SK-N-SH (cell line): Measurements from ENCODE around the gene IFNA5. TPM values are rescaled to one million over a fixed set of nuclear protein-coding genes. Genes with fewer than 3 reads are reported as not detected.

ENCODE experiments used
- CTCF ChIA-PET: fragments of 300-600, 350-600 bp; formaldehyde crosslinking; extraction: SDS; loops from one replicate; lab custom pipeline; 2021; lab: Yijun Ruan, JAX
- POLR2A ChIA-PET: fragments of 350-600 bp; sonication (Branson Sonifier 250); formaldehyde crosslinking; extraction: SDS; loops from one replicate; lab custom pipeline; 2020; ENCODE audit warnings: antibody characterized with exemption, inconsistent platforms; lab: Yijun Ruan, JAX
- DNase-seq: peaks from one replicate; pipeline ENCODE4 v3.0.0; 2012
- H2AFZ ChIP-seq: fragments of 200-600 bp; sonication (generic); 2 replicates; pipeline ENCODE4 v1.8.1; 2016; ENCODE audit warnings: antibody characterized with exemption, mild to moderate bottlenecking, low read depth
- H3F3A ChIP-seq: fragments of 200-600 bp; sonication (generic); replicated peaks from 2 replicates; pipeline ENCODE3; 2016; ENCODE audit warnings: antibody characterized with exemption, mild to moderate bottlenecking; ENCODE audit not compliant: insufficient read depth
- H3K27ac ChIP-seq, 2 experiments: fragments of 200-500 bp in 1 of 2; fragments of 200-600 bp in 1 of 2; sonication (Bioruptor generic) in 1 of 2; sonication (generic), shearing (Covaris generic) in 1 of 2; 2 replicates each; pipeline versions ENCODE4 v1.5.1 to v1.6.1; 2014 to 2016; ENCODE audit warnings: low read depth in 2 of 2, inconsistent platforms in 1 of 2, low read length in 1 of 2, mild to moderate bottlenecking in 1 of 2, mixed read lengths in 1 of 2
- H3K27me3 ChIP-seq: fragments of 200-600 bp; sonication (generic), shearing (Covaris generic); 2 replicates; pipeline ENCODE4 v1.6.1; 2016; ENCODE audit warnings: mixed run types; ENCODE audit not compliant: insufficient read depth
- H3K36me3 ChIP-seq, 2 experiments: fragments of 200-500 bp in 1 of 2; fragments of 200-600 bp in 1 of 2; sonication (Bioruptor generic) in 1 of 2; sonication (generic) in 1 of 2; replicated peaks in 1 of 2; 2 replicates each; pipeline versions ENCODE3 to v1.5.1; 2014 to 2016; ENCODE audit warnings: low read length in 1 of 2, mild to moderate bottlenecking in 1 of 2; ENCODE audit not compliant: insufficient read depth in 2 of 2, control insufficient read depth in 1 of 2
- H3K4me1 ChIP-seq, 2 experiments: fragments of 200-500 bp in 1 of 2; fragments of 200-600 bp in 1 of 2; sonication (Bioruptor generic) in 1 of 2; sonication (generic), shearing (Covaris generic) in 1 of 2; 2 replicates each; pipeline versions ENCODE4 v1.5.1 to v1.6.1; 2014 to 2016; ENCODE audit warnings: low read depth in 1 of 2, low read length in 1 of 2, mixed run types in 1 of 2; ENCODE audit not compliant: insufficient read depth in 2 of 2, control insufficient read depth in 1 of 2
- H3K4me2 ChIP-seq: fragments of 200-600 bp; sonication (generic), shearing (Covaris generic); 2 replicates; pipeline ENCODE4 v1.6.1; 2017; ENCODE audit warnings: mixed run types
- H3K4me3 ChIP-seq, 2 experiments: fragments of 200-500 bp in 1 of 2; fragments of 200-600 bp in 1 of 2; sonication (Bioruptor generic) in 1 of 2; sonication (generic), shearing (Covaris generic) in 1 of 2; 2 replicates each; pipeline versions ENCODE4 v1.5.1 to v1.8.1; 2014 to 2016; ENCODE audit warnings: low read depth in 2 of 2, inconsistent platforms in 1 of 2, low read length in 1 of 2, mild to moderate bottlenecking in 1 of 2, mixed read lengths in 1 of 2, moderate library complexity in 1 of 2
- H3K79me2 ChIP-seq: fragments of 200-600 bp; sonication (generic); 2 replicates; pipeline ENCODE4 v1.8.1; 2017; ENCODE audit warnings: mild to moderate bottlenecking; ENCODE audit not compliant: insufficient read depth
- H3K9ac ChIP-seq: fragments of 200-600 bp; sonication (generic); 2 replicates; pipeline ENCODE4 v1.6.1; 2017; ENCODE audit warnings: mixed run types
- H3K9me2 ChIP-seq: fragments of 200-600 bp; sonication (generic); 2 replicates; pipeline ENCODE4 v1.6.1; 2017; ENCODE audit warnings: mixed run types
- H3K9me3 ChIP-seq: fragments of 200-600 bp; sonication (generic); 2 replicates; pipeline ENCODE4 v1.6.1; 2017; ENCODE audit warnings: mixed run types, mild to moderate bottlenecking, moderate library complexity
- H4K20me1 ChIP-seq: fragments of 200-600 bp; sonication (generic); 2 replicates; pipeline ENCODE4 v1.6.1; 2017; ENCODE audit warnings: mild to moderate bottlenecking, mixed run types; ENCODE audit not compliant: insufficient read depth
- CHD2 ChIP-seq: fragments of 150-350 bp; IDR thresholded peaks from 2 replicates; pipeline ENCODE4 v1.6.1; 2018; ENCODE audit warnings: low read length; ENCODE audit not compliant: partially characterized antibody
- ELF1 ChIP-seq: IDR thresholded peaks from 2 replicates; pipeline ENCODE4 v1.4.0; 2012
- EZH2phosphoT487 ChIP-seq: fragments of 200-600 bp; sonication (generic); IDR thresholded peaks from 2 replicates; pipeline ENCODE4 v1.6.1; 2017; ENCODE audit warnings: low read depth, mixed run types, mild to moderate bottlenecking, antibody characterized with exemption, moderate library complexity, borderline replicate concordance
- FOSL2 ChIP-seq: IDR thresholded peaks from 2 replicates; pipeline ENCODE4 v1.4.0; 2012; ENCODE audit warnings: low read depth, mild to moderate bottlenecking, moderate library complexity, borderline replicate concordance
- GABPA ChIP-seq: IDR thresholded peaks from 2 replicates; pipeline ENCODE4 v1.4.0; 2012; ENCODE audit warnings: low read depth, mild to moderate bottlenecking
- JUND ChIP-seq: IDR thresholded peaks from 2 replicates; pipeline ENCODE4 v1.4.0; 2012
- MEF2A ChIP-seq: IDR thresholded peaks from 2 replicates; pipeline ENCODE4 v1.4.0; 2012; ENCODE audit warnings: low read depth, borderline replicate concordance
- MXI1 ChIP-seq: IDR thresholded peaks from 2 replicates; pipeline ENCODE4 v1.6.1; 2012; ENCODE audit warnings: mild to moderate bottlenecking, low read depth, low read length, improper control_type of control experiment
- NFIC ChIP-seq: IDR thresholded peaks from 2 replicates; pipeline ENCODE4 v1.4.0; 2012; ENCODE audit warnings: borderline replicate concordance
- NRF1 ChIP-seq: IDR thresholded peaks from 2 replicates; pipeline ENCODE4 v1.6.1; 2012; ENCODE audit warnings: low read depth, mild to moderate bottlenecking, low read length
- RCOR1 ChIP-seq: fragments of 150-350 bp; IDR thresholded peaks from 2 replicates; pipeline ENCODE4 v1.6.1; 2017; ENCODE audit warnings: antibody characterized with exemption, low read length
- SIN3A ChIP-seq: IDR thresholded peaks from 2 replicates; pipeline ENCODE4 v1.6.1; 2012; ENCODE audit warnings: low read depth, mild to moderate bottlenecking, low read length, moderate library complexity, borderline replicate concordance
- SMC3 ChIP-seq: IDR thresholded peaks from 2 replicates; pipeline ENCODE4 v1.6.1; 2012; ENCODE audit warnings: low read depth, low read length, improper control_type of control experiment
- TEAD4 ChIP-seq: IDR thresholded peaks from 2 replicates; pipeline ENCODE4 v1.4.0; 2012; ENCODE audit warnings: mild to moderate bottlenecking, borderline replicate concordance; ENCODE audit not compliant: insufficient read depth
- YY1 ChIP-seq: IDR thresholded peaks from 2 replicates; pipeline ENCODE4 v1.4.0; 2012; ENCODE audit warnings: low read depth, mild to moderate bottlenecking
- WGBS: methylation state at CpG from one replicate; pipeline ENCODE4 v1.1.6; 2017; ENCODE audit warnings: low lambda C conversion rate; 5-methylcytosine and 5-hydroxymethylcytosine counted together
- polyA plus RNA-seq, 3 experiments: library from polyadenylated mRNA; depleted of rRNA; stranded (reverse); fragments of >200 nt; gene quantifications; 2 replicates each; pipeline ENCODE4 v1.2.3, GENCODE V29; 2012
- TF ChIP-seq, protein P1 (sequence below): IDR thresholded peaks from 2 replicates; pipeline ENCODE4 v1.6.1; 2012; ENCODE audit warnings: mild to moderate bottlenecking, low read depth, low read length, moderate library complexity
- TF ChIP-seq, protein P2 (sequence below): fragments of 200-600 bp; sonication (generic); IDR thresholded peaks from 2 replicates; pipeline ENCODE4 v1.6.1; 2017; ENCODE audit warnings: antibody characterized with exemption, mild to moderate bottlenecking, moderate library complexity
- TF ChIP-seq, protein P3 (sequence below): IDR thresholded peaks from 2 replicates; pipeline ENCODE4 v1.4.0; 2012; ENCODE audit warnings: low read depth, borderline replicate concordance

Gene IFNA5
- polyA plus RNA-seq (2012; rRNA removed): not detected in 2 replicates
- polyA plus RNA-seq (2012; cell fraction: cytosol; rRNA removed): not detected in 2 replicates
- 0.07 TPM in 1 of 2 replicates, not detected in the other for polyA plus RNA-seq (2012; cell fraction: nucleus; rRNA removed)

DNA sequence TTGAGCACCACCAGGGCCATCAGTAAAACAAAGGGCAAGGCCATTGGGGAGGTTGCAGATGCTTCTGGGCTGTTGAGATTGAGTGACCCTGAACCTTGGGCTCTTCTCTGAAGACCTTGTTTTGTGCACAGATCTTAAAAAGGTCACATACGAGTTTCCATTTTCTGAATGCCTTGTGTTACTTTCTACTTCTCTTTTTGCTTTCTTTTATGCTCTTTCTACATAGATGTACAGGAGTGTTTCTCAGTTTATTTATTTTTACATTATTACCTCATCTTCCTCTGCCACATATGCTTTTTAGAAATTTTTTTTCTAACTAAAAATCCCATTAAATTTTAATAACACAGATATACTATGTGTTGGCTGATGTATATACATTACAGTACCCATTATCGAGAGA is at the start of gene IFNA5:
TSS of gene IFNA5 (minus strand) at position 101 of the 400 bp plus-strand sequence. CDS start at position 44, 57 bp downstream.
- H3F3A ChIP-seq: no peaks in the 10 kb centered on the region
- POLR2A ChIA-PET: no interaction called here
- H3K36me3 ChIP-seq: no peaks in the 10 kb centered on the region
- no peaks in the 10 kb centered on the region for H3K9me2 ChIP-seq
- TF ChIP-seq EZH2phosphoT487: no peak
- TF ChIP-seq, protein P1, sequence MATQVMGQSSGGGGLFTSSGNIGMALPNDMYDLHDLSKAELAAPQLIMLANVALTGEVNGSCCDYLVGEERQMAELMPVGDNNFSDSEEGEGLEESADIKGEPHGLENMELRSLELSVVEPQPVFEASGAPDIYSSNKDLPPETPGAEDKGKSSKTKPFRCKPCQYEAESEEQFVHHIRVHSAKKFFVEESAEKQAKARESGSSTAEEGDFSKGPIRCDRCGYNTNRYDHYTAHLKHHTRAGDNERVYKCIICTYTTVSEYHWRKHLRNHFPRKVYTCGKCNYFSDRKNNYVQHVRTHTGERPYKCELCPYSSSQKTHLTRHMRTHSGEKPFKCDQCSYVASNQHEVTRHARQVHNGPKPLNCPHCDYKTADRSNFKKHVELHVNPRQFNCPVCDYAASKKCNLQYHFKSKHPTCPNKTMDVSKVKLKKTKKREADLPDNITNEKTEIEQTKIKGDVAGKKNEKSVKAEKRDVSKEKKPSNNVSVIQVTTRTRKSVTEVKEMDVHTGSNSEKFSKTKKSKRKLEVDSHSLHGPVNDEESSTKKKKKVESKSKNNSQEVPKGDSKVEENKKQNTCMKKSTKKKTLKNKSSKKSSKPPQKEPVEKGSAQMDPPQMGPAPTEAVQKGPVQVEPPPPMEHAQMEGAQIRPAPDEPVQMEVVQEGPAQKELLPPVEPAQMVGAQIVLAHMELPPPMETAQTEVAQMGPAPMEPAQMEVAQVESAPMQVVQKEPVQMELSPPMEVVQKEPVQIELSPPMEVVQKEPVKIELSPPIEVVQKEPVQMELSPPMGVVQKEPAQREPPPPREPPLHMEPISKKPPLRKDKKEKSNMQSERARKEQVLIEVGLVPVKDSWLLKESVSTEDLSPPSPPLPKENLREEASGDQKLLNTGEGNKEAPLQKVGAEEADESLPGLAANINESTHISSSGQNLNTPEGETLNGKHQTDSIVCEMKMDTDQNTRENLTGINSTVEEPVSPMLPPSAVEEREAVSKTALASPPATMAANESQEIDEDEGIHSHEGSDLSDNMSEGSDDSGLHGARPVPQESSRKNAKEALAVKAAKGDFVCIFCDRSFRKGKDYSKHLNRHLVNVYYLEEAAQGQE: no peak
- no peak for TF ChIP-seq SMC3
- TF ChIP-seq, all 33 proteins: peak for 0
- Histone ChIP-seq H3K4me1 (no peaks in the 10 kb centered on the region), H3K4me2 (no peak within 1 kb of the TSS), H3K79me2 (no peaks in the 10 kb centered on the region), H3K4me3 (no peak within 1 kb of the TSS), H4K20me1 (no peaks in the 10 kb centered on the region), H3K9ac (no peak within 1 kb of the TSS), H3K9me3 (no peaks in the 10 kb centered on the region), H3K27ac (no peak within 1 kb of the TSS), H3K27me3 (no peaks in the 10 kb centered on the region; the same call in 1 of the 2 replicates), H2AFZ (no peak within 1 kb of the TSS)
- no peak for DNase-seq
- 5% methylated on average over 2 of the region's 2 CpGs for WGBS
- CTCF ChIA-PET: no interaction called here

DNA sequence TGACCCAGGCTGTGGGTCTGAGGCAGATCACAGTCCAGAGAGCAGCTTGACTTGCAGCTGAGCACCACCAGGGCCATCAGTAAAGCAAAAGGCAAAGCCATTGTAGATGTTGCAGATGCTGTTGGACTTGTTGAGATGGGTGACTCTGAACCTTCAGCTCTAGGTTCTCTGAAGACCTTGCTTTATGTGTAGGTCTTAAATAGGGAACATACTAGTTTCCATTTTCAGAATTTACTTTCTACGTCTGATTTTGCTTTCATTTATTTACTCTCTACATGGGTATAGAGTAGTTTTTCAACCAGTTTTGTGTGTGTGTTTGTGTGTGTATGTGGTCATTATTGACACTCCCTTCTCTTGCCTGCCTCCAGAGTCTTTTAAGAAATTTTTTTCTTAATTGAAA is 45.7 kb upstream of the IFNA5 start, which contains the start of gene IFNA6:
TSS of gene IFNA6 (minus strand) at position 101 of the 400 bp plus-strand sequence. CDS start at position 101, 0 bp downstream.
- POLR2A ChIA-PET: no interaction called here
- whole genome bisulfite sequencing: 10% methylated on average over 1 of the region's 1 CpG
- no peaks in the 10 kb centered on the region for H4K20me1 ChIP-seq
- H3K79me2 ChIP-seq: no peaks in the 10 kb centered on the region
- H3K4me1 ChIP-seq: no peaks in the 10 kb centered on the region
- H3F3A ChIP-seq: no peaks in the 10 kb centered on the region
- no peaks in the 10 kb centered on the region for H3K9me3 ChIP-seq
- no peaks in the 10 kb centered on the region; the same call in 1 of the 2 replicates for H3K27me3 ChIP-seq
- H3K36me3 ChIP-seq: no peaks in the 10 kb centered on the region
- no peak within 1 kb of the TSS for H3K9ac ChIP-seq
- DNase-seq: no peak
- no peak within 1 kb of the TSS for H3K27ac ChIP-seq
- H3K9me2 ChIP-seq: no peaks in the 10 kb centered on the region
- CTCF ChIA-PET: no interaction called here
- H2AFZ ChIP-seq: no peak within 1 kb of the TSS
- no peak within 1 kb of the TSS for H3K4me2 ChIP-seq
- H3K4me3 ChIP-seq: no peak within 1 kb of the TSS
- TF ChIP-seq NFIC (no peak), FOSL2 (no peak), RCOR1 (no peak), SMC3 (no peak), ELF1 (no peak), CHD2 (no peak), JUND (no peak), MXI1 (no peak), TEAD4 (no peak), MEF2A (no peak), SIN3A (no peak), NRF1 (no peak), GABPA (no peak), YY1 (no peak)
- TF ChIP-seq, protein P2, sequence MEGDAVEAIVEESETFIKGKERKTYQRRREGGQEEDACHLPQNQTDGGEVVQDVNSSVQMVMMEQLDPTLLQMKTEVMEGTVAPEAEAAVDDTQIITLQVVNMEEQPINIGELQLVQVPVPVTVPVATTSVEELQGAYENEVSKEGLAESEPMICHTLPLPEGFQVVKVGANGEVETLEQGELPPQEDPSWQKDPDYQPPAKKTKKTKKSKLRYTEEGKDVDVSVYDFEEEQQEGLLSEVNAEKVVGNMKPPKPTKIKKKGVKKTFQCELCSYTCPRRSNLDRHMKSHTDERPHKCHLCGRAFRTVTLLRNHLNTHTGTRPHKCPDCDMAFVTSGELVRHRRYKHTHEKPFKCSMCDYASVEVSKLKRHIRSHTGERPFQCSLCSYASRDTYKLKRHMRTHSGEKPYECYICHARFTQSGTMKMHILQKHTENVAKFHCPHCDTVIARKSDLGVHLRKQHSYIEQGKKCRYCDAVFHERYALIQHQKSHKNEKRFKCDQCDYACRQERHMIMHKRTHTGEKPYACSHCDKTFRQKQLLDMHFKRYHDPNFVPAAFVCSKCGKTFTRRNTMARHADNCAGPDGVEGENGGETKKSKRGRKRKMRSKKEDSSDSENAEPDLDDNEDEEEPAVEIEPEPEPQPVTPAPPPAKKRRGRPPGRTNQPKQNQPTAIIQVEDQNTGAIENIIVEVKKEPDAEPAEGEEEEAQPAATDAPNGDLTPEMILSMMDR: no peak
- TF ChIP-seq, protein P3, sequence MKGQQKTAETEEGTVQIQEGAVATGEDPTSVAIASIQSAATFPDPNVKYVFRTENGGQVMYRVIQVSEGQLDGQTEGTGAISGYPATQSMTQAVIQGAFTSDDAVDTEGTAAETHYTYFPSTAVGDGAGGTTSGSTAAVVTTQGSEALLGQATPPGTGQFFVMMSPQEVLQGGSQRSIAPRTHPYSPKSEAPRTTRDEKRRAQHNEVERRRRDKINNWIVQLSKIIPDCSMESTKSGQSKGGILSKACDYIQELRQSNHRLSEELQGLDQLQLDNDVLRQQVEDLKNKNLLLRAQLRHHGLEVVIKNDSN: no peak
- TF ChIP-seq, protein P1: no peak
